ENCODE measurements around the gene TIAM2.
"Not testable (repeated sequence)": the region's sequence is repeated elsewhere in the genome, so short reads cannot be mapped to it uniquely, and the experiment has no call there.

TIAM2 gene

DNA sequence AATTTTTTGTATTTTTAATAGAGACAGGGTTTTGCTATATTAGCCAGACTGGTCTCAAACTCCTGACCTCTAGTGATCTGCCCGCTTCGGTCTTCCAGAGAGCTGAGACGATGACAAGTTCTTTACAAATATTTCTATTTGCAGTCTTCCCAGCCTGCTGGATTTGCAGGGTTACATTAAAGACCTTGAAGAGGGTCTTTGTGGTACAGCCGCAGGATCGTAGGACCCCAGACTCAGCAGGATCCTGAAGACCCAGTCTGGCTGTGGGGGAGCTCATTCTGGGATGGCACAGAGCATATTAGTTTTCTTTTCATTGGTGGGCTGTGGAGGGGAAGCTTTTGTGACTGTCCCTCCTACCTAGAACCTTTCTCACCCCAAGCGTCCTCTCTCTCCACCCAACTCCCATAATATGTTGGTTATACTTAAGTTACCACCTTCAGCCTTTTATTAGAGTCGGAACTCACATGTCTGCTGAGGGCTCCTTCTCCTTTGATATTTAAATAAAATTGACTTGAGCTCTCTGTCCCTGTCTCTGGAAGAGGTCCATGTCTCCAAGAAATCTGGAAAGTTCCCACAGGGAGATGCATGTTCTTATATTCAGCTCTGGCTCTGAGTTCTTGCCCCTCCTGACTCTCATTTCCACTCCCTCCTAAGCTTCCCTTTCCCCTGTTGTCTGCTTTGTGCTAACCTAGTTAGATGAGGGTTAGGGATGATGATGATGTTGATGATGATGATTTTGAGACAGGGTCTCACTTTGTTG lies 72.0 kb downstream of the TIAM2 start:
- no peak for DNase-seq

DNA sequence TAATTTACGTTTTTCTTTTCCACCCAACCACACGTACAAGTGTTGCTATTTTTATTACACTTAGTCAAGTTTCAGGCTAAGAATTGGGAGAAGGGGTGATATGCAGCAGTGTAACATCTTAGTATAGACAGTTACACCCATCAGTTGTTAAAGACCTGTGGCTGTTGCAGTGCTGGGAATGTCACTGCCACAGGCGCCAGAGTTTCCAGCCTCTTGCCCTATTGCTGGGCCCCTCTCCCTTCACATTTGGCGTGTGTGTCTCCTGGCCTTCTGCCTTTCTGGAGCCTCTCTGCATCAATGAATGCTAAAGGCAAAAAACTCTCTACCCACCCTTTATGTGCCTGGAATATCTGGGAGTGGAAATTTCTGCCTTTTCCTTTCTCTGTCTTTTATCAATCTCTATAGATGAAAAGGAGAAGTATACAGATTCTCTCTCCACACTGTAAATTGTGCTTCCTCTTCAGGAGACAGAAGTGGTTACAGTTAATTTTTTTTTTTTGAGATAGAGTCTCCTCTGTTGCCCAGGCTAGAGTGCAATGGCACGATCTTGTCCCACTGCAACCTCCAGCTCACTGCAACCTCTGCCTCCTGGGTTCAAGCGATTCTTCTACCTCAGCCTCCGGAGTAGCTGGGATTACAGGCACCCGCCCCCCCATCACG lies 73.0 kb downstream of the TIAM2 start:
- DNase-seq = no peak

DNA sequence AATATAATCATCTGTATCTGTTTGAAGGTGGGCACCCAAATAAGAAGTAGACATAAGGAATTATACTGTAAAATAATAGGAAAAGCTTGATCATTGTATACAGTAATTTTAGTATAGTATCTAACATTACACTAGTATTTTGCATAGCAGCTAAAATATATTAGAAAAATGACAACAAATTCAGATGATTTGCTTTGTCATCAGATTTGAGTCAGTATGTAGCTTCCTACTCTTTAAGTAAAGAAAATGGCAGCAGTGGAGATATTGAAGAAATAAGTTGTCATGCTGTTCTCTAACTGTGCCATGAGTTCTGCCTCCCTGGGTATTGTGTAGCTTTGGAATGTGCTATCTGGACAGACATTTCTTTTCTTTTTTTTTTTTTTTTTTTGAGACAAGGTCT lies 74.4 kb downstream of the TIAM2 start:
- DNase-seq = no peak

DNA sequence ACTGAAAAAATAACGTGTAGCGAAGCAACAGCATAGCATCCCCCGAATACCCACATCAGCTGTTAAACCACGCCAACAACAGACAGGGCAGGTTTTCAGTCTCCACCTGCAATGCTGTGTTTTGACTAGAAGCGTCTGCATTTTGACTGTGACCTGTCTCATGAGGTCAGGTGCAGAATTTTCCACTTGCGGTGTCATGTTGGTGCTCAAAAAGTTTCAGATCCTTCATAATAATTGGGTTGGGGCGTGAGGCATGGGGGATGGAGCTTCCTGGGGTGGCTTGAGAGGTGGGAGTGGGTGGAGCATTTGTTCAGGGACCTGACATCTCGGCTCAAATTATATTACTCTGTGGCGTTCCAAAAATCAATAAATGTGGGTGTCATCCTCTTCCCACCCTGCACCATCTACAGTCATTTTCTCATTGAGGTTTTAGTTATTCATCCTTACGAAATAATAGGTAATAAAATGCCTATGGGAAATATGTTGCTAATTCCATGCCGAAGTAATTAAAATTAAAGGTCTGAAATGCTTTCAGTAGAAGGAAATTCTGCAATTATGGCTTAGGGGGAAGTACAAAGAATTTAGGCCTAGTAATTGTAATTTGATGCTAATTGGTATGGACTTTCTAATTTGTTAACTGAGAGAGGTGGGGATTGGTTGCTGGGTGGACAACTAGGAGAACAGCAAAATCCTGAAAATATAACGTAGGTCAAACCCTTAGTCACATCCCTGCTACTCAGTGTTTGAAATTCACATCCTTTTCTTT lies 81.0 kb downstream of the TIAM2 start:
- DNase-seq = no peak

DNA sequence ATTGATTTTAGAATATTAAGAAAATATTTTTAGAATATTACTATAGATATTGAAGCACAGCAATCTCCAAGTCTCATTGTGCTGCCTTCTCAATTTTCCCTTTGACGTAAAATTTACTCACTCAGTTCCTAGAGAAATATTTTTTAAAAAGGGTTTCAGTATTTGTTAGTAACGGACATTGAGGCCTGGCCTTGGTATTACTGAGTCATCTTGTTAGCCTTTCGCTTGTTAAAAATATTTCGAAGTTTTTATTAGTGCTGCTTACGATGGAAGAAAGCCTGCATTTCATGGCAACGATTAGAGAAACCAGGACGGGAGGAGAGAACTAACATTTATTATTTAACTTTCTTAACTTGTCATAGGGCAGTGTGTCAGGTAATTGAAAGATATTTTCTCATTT lies 82.2 kb downstream of the TIAM2 start:
- no peak for DNase-seq

DNA sequence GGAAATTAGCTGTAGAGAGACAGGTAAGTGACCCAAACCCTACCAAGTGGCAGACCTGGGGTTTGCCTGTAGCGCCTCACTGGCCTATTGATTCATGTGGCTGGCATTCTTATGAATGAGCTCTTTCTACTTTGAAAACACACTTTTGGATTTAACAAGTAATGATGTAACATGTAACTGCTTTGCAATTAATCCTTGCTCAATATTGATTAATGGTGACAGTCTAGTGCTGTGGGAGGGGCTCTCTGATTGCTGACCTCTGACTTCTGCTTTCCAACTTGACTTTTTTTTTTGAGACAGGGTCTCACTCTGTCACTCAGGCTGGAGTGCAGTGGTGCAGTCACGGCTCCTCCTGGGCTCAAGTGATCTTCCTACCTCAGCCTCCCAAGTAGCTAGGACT lies 82.7 kb downstream of the TIAM2 start:
- no peak for DNase-seq

DNA sequence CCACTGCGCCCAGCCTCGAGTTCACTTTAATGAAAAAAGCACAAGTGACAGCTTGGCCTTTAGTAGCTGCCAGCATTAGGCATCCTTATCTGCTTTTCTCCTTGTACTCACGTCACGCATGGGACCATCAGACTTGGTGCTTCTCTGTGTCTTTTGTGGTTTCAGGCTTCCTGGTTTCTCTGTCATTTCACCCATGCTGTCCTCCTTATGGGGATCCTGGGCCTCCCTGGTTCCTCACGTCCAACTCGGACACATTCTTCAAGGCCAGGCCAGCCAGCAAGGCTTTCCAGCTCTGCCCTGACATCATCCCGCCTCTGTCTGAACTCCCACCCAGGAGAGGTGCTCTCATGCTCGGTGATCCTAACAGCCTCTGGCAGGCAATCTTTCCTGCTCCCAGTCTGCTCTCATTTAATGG lies 83.2 kb downstream of the TIAM2 start:
- no peak for DNase-seq

DNA sequence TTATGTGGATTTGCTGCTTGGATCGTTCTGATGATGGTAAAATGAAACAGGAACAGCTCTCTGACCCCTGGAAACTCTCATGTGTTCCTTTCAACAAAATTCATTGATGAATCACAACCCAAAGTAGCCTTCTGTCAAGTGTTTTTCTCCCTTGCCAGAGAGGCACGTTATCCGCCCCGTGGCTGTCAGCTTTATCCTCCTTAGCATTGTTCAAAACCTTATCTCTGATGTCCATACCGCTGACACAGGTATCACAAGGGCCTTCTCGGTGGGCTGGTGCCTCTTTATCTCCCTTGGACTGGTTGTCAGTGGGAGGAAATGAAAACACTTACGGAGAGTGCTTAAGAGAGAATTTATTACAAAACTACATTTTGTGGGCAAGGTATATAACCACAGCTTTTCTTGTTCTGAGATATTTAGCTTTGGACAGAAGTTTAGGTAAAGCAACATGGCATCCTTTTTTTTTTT lies 84.9 kb downstream of the TIAM2 start:
- no peak for DNase-seq

DNA sequence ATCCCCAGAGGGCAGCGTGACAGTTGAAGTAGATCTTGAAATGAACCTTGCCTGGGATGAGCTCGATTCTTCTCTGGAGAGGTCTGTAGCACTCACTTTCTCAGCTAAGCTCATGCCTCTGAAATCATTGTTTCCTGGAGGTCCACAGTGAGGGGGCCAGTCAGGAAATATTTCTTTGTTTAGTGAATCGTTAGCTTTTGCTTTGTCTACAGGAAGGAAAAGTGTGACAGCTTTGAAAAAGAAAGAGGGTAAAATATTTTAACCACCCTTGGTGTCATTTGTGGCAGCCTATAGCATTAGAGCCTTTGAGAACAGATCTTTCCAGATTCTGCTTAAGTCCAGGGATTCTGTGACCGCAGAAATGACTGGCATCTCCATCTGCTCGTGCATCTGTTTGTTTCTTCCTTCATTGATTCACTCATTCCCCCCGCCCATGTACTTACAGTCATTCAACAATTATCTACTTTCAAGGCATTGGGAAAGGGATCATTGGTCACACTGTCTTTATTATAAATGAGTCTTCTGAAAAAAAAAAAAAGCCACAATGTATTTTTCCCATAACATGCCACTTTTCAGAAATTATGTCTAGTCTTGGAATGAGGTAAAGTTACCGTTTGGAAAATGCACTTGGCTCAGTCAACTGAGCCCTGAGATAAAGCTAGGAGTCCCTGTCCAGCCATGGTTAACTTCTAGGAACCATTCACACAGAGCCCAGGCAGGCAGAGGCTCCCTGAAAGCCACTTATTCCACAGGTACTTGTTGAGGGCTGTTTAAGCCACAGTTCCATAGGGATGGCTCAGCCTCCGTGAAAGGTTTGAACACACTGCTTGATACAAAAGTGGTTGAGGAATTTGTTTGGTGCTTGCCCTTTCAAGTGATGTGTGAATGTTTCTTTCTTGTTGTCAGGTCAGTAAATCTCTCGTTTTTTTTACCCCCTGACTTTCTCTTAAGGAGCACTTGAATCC lies 86.0 kb downstream of the TIAM2 start:
- DNase-seq = no peak

DNA sequence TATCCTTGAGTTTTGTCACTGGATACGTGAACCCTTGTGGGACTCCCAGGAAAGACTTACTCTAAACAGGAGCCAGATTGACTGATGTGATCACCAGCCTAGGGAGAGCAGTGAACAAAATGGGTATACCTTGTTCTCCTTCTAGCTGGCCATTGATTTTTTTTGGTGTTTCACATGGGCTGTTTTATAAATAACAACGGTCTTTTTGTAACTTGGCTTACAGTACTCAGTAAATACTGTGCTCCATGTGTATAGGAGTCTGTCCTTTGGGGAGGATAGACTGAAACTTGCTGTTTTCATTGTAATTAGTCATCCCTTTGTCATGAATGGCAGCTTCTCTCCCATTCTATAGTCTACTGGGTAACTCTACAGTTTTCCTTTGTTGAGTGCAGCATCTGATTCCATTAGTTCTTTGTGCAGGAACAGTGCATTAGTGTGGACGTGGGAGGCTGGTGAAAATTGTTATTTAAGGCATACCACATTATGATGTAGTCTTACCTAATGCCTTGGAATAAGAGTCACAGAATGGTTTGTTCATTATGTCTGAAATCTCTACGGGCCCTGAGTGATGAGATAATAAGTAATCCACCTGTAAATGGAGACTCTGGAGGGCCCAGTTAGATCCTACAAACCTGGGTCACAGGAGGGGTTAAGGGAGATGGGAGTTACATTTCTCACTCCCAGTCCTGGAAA lies 89.5 kb downstream of the TIAM2 start:
- DNase-seq = no peak

DNA sequence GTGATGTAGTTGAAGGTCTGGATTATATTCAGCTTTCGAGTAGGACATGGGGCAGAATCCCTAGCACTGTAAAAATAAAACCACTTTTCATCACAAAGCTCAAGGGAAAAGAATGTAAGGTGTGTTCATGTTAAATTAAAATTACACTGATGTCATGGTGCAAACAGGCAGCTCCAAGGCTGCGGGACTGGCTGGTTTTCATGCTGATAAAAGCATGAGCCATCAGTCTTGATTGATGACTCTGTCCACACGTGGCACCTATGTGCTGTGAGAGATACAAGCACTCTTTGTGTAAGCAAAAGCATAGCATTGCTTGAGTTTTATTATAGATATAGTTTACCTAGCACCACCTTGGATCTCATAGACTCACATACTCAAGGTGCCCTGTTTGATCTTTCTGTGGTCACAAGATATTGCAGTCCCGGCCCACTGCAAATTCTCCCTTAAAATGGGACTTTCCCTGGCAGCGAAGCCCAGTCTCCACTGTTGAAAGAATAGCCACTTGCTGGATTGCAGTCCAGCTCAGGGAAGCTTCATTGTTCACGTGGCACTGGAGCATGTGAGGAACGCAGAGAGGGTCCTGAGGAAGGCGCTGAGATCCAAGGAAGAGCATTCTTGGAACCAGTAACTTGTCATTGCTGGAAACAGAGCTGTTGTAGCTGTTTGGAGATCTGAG lies 90.6 kb downstream of the TIAM2 start:
- DNase-seq = no peak

DNA sequence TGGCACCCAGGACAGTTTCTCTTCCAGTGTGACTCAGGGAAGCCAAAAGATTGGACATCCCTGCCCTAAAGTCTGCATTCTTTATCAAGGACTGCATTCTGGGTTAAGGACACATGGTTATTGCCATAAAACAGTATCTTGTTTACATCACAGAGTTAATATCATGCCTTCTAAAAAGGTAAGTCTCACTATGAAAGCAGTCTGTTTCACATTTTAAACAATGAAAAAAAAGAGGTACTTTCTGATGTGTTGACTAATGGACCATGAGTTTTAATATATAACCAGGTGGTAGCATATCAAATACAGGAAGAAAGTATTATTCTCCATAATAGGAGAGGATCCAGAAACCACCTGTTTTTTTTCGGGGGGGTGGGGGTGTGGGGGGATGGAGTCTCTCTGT lies 93.7 kb downstream of the TIAM2 start:
- DNase-seq = no peak

DNA sequence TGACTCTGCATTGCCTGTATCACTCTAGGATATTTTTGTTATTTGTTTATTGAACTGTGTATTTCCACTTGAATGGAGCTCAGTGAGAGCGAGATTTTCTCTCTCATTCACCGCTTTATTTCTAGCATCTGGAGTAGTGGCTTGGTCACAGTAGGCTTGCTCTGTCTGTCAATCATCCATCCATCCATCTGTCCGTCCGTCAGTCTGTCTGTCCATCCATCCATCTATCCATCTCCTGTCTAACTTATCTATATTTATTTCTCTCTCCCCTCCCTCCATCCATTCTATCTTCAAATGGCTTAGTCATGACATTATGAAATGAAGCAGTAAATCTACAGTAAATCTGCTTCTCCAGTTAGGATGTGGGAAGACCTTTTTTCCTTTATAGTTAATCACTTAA lies 94.6 kb downstream of the TIAM2 start:
- DNase-seq = no peak

DNA sequence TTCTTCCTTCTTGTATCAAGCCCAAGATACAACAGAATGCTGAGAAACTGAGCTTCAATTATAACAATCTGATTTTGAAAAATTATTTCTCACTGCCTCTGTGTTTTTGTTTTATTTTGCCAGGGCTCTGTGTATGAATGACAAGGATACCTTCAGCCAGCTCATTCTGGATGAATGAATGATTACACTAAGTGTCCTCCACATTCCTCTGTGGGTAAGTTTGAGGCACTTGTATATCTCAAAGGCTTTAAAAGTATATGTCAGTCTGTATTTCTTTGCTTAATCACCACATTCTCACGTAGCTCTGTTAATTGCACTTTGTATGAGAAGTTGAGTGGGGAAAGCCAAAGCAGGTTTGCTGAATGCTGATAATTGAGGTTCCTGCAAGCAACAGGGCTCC lies 95.1 kb downstream of the TIAM2 start:
- DNase-seq = no peak

DNA sequence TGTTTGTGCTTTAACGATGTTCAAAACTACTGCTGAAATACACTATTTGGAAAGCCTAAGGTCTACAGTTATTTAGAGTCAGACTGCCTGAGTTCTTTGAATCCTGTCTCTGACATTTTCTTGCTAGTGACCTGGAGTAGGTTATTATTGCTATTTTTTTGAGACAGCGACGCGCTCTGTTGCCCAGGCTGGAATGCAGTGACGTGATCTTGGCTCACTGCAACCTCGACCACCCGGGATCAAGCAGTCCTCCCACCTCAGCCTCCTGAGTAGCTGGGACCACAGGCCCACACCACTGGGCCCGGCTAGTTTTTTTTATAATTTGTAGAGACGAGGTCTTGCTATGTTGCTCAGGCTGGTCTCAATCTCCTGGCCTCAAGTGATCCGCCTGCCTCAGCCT lies 96.6 kb downstream of the TIAM2 start:
- DNase-seq = no peak

DNA sequence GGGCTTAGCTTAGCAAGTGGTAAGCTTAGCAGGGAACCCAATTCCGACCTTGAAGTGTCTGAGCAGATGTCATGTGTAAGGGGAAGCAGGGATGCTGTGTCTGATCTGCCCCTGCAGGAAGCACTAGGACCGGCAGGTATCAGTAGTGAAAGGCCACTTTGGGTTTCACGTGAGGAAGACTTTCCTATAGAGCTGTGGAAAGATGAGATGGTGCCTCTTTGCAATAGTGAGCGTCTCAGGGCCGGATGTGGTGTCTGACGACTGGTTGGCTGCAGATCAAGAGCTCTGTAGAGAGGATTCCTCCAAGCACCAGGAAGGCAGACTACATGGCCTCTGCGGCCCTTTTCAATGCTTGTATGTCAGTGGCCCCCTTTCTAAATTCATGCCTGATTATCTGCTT lies 98.3 kb downstream of the TIAM2 start:
- no peak for DNase-seq

DNA sequence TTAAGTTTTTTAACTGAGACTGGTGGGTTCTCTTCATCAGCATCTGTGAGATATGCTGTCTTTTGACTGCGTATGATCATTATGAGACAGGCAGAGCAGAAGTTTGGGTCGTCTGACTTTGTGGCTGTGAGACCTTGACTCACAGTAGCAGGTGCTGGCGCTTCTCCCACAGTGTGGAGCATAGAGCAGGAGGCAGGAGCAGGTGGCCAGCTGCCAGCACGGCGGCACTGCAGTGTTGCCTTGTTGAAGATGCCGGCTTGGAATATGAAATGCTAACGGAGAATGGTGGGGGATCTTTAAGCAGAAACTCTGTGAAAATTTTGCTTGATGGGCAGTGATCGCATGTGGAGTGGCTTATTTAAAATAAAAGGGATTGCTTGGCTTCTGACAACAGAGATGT lies 105.0 kb downstream of the TIAM2 start:
- DNase-seq = peak; percentile 61

DNA sequence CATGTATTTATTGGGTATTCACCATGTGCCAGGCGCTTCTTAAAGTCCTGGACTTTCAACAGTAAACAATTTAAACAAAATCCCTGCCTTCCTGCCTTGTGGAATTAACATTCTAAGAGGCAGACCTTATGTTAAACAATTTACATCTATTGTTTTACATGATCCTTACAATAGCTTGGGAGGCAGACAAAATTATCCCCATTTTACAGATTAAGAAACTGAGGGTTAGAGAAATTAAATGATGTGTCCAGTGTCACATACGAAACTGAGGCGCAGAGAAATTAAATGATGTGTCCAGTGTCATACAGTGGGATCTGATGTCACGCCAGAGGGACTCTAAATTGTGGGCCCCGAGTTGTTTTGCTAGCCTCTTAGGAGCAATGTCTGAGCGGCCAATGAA lies 105.5 kb downstream of the TIAM2 start:
- no peak for DNase-seq

DNA sequence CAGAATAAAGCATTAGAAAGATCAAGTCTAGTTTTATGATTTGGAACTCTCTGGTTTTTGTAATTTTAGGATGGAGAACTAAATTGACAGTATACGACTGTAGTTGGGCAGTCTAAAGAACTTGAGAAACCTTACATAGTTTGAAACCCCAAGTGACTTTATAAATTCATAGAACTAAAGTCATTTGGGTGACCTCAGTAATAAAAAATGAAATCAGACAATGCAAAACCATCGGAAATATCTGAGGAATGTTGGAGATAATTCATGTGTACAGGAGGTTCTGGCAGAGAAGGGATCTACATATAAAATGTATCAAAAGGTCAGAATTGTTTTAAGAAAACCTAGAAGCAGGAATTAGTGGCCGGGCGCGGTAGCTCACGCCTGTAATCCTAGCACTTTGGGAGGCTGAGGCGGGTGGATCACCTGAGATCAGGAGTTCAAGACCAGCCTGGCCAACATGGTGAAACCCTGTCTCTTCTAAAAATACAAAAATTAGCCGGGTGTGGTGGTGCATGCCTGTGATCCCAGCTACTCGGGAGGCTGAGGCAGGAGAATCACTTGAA lies 108.0 kb downstream of the TIAM2 start:
- DNase-seq = not testable (repeated sequence)

DNA sequence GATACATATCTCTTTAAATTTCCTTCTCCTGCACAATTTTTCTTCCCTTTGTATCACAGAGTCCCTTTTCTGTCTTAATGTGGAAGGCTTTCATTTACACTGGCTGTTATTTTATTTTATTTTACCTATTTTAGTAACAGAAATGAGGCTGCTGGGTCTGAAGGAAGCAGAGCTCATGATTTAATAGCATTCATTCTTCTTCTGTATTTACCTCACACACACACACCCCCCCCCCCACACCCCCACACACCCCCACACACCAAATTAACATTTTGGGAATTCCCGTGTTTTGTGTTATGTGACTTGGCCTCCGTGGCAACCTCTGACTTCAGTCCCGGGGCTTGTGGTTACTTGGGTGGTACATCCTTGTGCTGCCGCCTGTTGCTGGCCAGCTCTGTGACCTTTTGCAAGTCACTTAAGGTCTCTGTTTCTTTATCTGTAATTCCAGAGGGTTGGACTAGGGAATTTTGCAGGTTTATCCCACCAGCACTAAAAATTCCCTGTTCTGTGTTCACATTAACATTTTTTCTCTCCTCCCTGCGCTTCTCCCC lies 108.8 kb downstream of the TIAM2 start:
- DNase-seq = no peak

Measured in NCI-H1092 (cell line).